ENCODE measurements around the gene INSRR.

The INSRR gene

DNA sequence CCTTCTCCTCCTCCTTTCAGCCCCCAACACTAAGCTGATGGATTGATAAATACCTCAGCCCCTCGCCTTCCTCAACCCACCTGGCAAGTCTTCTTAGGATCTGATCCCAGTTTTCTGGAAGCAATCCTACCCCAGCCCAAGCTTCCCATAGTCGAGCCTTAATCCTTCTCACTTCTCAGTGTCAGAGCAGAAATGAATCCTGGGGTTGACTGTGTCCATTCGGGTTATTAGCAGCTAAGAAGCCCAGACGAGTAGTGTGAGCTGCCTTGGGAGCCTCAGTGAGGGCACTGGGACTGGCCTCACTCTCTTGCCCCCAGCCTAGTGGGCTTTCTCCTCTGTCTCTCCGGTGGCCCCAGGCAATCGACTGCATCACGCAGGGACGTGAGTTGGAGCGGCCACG, 22.2 kb upstream of the INSRR start:
- Histone ChIP-seq H3K4me3 (ENCODE audit: low read depth, low read length) (no peak overlapping the region), H3K9me3 (ENCODE audit: severe bottlenecking) (no peaks in the 10 kb centered on the region), H3K36me3 (no peaks in the 10 kb centered on the region), H3K27me3 (ENCODE audit: insufficient read depth, low read depth, severe bottlenecking) (no peaks in the 10 kb centered on the region), H3K27ac (peak overlapping the region; percentile 46)
- peak; percentile 92 for DNase-seq
- TF ChIP-seq, protein P1, sequence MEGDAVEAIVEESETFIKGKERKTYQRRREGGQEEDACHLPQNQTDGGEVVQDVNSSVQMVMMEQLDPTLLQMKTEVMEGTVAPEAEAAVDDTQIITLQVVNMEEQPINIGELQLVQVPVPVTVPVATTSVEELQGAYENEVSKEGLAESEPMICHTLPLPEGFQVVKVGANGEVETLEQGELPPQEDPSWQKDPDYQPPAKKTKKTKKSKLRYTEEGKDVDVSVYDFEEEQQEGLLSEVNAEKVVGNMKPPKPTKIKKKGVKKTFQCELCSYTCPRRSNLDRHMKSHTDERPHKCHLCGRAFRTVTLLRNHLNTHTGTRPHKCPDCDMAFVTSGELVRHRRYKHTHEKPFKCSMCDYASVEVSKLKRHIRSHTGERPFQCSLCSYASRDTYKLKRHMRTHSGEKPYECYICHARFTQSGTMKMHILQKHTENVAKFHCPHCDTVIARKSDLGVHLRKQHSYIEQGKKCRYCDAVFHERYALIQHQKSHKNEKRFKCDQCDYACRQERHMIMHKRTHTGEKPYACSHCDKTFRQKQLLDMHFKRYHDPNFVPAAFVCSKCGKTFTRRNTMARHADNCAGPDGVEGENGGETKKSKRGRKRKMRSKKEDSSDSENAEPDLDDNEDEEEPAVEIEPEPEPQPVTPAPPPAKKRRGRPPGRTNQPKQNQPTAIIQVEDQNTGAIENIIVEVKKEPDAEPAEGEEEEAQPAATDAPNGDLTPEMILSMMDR (IDR thresholded peaks at IDR 0.05; ENCODE audit: low read depth, low read length) = no peak

DNA sequence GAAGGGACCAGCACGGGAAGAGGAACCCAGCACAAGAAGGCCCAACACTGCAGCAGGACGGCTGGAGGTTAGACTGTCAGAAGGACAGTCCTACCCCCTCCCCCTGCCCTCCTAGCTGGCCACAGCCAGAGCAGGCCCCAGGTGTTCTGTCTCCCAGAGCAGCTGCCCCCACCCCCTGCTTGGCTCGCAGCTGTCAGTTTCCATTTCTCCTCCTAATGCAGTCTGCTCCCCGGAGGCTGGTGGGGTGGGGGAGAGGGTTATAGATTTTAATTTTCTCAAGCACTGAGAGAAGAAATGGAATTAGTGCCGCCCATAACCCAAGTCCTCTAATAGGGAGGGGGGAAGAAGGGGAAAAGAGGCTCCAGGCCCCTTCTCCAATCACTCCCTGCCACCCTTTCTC, 21.6 kb upstream of the INSRR start:
- Histone ChIP-seq H3K27ac (peak overlapping the region; percentile 46), H3K9me3 (ENCODE audit: severe bottlenecking) (no peaks in the 10 kb centered on the region), H3K27me3 (ENCODE audit: insufficient read depth, low read depth, severe bottlenecking) (no peaks in the 10 kb centered on the region), H3K4me3 (ENCODE audit: low read depth, low read length) (no peak overlapping the region), H3K36me3 (no peaks in the 10 kb centered on the region)
- peak; percentile 63 for DNase-seq
- TF ChIP-seq, protein P1 (IDR thresholded peaks at IDR 0.05; ENCODE audit: low read depth, low read length) = no peak

DNA sequence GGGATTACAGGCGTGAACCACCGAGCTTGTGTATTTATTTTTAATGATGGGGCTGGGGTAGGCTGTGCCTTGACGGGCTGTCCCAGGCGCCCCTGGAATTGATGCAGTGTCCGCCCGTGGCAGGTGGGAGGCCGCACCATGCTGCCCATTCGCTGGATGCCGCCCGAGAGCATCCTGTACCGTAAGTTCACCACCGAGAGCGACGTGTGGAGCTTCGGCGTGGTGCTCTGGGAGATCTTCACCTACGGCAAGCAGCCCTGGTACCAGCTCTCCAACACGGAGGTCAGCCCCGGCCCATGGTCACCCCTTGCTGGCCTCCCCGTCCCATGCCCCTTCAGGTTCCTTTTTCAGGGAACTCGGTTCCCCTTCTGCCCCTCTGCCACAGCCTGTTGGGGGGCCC, 21.0 kb upstream of the INSRR start:
- Histone ChIP-seq H3K4me3 (ENCODE audit: low read depth, low read length) (no peak overlapping the region), H3K9me3 (ENCODE audit: severe bottlenecking) (no peaks in the 10 kb centered on the region), H3K27me3 (ENCODE audit: insufficient read depth, low read depth, severe bottlenecking) (no peaks in the 10 kb centered on the region), H3K27ac (no peak overlapping the region), H3K36me3 (no peaks in the 10 kb centered on the region)
- DNase-seq = no peak
- TF ChIP-seq, protein P1 (IDR thresholded peaks at IDR 0.05; ENCODE audit: low read depth, low read length) = no peak

DNA sequence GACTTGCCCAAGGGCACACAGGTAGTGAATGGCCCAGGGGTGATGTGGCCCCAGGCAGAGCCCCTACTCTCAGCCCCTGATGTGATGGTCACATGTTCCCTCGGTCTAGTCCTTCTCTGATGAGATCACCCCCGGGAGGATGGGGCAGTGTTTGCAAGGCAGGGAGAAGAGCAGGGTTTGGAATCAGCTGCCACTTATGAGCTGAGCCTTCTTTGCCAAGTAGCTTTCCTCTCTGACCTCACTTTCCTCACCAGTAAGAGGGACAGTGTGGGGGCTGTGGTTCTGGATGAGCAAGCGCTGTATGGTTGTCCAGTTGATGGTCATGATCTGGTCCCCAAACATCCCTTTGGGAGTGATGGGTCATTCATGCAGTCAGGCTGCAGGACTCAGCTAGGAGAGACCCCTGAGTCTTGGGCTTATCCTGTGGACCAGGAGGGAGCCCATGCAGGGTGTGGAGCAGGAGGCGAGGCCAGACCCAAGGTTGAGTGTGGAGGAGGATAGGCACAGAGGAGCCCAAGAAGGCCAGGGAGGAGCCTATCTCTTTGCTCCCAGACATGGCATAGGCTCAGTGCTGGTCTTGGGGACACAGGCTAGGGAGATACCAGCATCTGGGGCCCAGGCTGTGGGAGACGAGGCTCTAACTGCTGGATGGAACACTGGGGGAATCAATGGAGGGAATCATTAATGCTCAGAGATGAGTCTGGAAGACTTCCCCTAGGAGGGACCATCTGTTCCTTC, 18.7 kb upstream of the INSRR start:
- no peak overlapping the region for H3K4me3 ChIP-seq (ENCODE audit: low read depth, low read length)
- H3K9me3 ChIP-seq (ENCODE audit: severe bottlenecking) = no peaks in the 10 kb centered on the region
- H3K27me3 ChIP-seq (ENCODE audit: insufficient read depth, low read depth, severe bottlenecking) = no peaks in the 10 kb centered on the region
- H3K36me3 ChIP-seq = no peaks in the 10 kb centered on the region
- H3K27ac ChIP-seq = peak overlapping the region; percentile 17
- DNase-seq = no peak
- TF ChIP-seq, protein P1 (IDR thresholded peaks at IDR 0.05; ENCODE audit: low read depth, low read length) = no peak

DNA sequence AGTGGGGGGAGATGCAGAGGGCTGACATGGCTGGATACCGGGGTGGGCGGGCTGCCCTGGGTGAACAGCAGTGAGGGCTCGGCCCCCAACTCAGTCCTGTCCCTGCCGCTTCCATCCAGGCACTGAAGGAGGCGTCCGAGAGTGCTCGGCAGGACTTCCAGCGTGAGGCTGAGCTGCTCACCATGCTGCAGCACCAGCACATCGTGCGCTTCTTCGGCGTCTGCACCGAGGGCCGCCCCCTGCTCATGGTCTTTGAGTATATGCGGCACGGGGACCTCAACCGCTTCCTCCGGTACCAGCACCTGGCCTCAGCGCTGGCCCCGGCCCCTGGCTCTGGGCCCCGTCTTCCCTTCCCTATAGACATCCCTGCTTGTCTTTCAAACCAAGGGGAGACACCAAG, 17.4 kb upstream of the INSRR start:
- H3K4me3 ChIP-seq (ENCODE audit: low read depth, low read length) = no peak overlapping the region
- no peaks in the 10 kb centered on the region for H3K36me3 ChIP-seq
- TF ChIP-seq, protein P1 (IDR thresholded peaks at IDR 0.05; ENCODE audit: low read depth, low read length) = no peak
- no peak overlapping the region for H3K27ac ChIP-seq
- H3K9me3 ChIP-seq (ENCODE audit: severe bottlenecking) = no peaks in the 10 kb centered on the region
- H3K27me3 ChIP-seq (ENCODE audit: insufficient read depth, low read depth, severe bottlenecking) = no peaks in the 10 kb centered on the region
- DNase-seq = no peak

DNA sequence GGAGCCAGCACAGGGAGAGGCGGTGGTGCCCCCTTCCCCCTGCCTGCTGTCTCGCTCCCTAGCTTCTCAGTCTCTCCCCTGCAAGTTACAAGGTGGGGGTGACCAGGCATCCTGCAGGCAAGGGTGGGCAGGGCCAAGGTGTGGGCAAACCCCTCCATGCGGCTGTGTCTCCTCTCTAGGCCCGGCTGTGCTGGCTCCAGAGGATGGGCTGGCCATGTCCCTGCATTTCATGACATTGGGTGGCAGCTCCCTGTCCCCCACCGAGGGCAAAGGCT, 16.4 kb upstream of the INSRR start:
- Histone ChIP-seq H3K27ac (peak overlapping the region; percentile 8; the same call in 1 of the 2 replicates), H3K4me3 (ENCODE audit: low read depth, low read length) (no peak overlapping the region), H3K9me3 (ENCODE audit: severe bottlenecking) (no peaks in the 10 kb centered on the region), H3K27me3 (ENCODE audit: insufficient read depth, low read depth, severe bottlenecking) (no peaks in the 10 kb centered on the region), H3K36me3 (no peaks in the 10 kb centered on the region)
- TF ChIP-seq, protein P1 (IDR thresholded peaks at IDR 0.05; ENCODE audit: low read depth, low read length) = no peak
- no peak for DNase-seq
